Nucleus accumbens (tissue), 56 donors: Measurements from ENCODE around the gene GNB5.
"Not testable (repeated sequence)": the region's sequence is repeated elsewhere in the genome, so short reads cannot be mapped to it uniquely, and the experiment has no call there.

Experiments
- DNase-seq, 56 donors: peaks; one replicate each; lab custom pipeline; 2025; lab: John Stamatoyannopoulos, UW

The GNB5 gene

DNA sequence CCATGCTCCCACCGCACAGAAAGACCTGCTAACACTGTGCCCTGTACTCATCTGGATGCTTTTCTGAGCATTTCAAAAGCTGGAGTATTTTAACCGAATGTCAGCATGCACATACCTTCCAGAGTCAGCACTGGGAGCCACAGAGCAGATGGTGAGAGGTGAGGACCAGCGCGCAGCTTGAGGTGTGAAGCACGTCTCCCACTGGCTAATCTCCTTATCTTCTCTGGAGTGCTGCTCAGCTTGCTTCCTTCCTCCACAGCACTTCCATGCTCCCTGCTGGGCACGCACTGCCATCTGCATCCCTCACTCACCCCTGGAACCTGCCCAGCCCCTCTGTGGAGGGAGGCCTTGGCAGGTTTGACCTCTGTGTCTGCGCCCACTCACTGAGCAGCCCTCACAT is at the start of gene GNB5:
Gene GNB5, minus strand, starts transcription at position 186 of the 400 bp plus-strand sequence. CDS start 6,716 bp downstream, outside the sequence.
- DNase-seq: no peak

DNA sequence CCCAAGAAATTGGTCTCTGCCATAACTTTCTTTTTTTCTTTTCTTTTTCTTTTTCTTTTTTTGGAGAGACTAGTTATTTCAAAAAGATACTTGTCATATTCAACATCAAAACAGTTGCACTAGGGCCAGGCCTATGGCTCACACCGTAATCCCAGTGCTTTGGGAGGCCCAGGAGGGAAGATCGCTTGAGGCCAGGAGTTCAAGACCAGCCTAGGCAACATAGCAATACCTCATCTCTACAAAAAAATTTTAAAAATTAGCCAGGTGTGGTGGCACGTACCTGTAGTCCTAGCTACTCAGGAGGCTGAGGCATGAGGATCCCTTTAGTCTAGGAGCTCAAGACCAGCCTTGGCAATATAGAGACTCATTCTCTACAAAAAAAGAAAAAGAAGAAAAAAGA is 49.0 kb upstream of the GNB5 start:
- no peak for DNase-seq

DNA sequence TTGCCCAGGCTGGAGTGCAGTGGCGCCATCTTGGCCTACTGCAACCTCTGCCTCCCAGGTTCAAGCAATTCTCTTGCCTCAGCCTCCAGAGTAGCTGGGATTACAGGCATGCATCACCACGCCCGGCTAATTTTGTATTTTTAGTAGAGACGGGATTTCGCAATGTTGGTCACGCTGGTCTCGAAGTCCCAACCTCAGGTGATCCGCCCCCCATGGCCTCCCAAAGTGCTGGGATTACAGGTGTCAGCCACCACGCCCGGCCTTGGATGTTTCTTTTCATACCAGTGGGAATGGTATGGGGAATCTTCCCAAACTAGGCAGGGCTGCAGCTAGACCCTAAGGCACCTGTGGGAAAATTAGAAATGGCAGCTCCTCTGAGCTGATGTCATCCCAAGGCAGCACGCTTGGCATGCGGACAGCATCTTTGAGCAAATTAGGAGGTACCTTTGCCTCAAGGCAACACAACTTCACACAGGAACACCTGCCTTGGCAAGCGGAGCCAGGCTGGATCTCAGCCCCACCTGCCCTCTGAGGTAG is 47.9 kb upstream of the GNB5 start:
- not testable (repeated sequence) for DNase-seq

DNA sequence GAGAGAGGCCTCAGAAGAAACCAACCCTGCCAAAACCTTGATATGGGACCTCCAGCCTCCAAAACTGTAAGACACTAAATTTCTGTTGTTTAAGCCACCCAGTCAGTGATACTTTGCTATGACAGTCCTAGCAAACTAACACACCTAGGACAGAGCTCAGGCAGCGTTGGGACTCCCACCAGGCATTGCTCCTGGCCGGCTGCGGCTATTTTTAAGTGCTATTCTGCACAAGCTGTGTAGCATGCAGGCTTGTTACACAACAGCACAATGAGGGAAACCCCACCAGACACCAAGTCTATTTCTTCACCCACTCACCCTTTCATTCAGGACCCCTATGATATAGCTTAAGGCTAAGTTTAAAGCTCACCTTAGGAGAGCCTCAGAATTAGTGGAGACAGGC is 47.0 kb upstream of the GNB5 start:
- DNase-seq: no peak

DNA sequence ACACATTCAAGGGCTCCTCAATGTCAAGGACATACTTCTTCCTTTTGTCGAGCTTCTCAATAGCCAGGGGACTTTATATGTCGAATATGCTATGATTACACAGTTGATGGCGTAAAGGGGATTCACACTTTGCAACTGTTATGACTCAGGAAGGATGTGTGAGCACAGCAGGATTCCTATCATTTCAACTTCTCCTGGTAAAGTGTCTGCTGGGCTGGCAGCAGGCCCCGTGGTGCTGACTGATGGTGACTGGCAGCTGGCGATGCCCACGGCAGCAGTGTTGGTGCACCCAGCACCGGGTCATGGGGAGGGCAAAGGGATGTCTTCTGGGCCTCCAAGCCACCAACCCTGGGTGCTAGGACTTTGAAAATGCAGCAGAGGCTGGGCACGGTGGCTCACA is 44.8 kb upstream of the GNB5 start:
- no peak for DNase-seq

DNA sequence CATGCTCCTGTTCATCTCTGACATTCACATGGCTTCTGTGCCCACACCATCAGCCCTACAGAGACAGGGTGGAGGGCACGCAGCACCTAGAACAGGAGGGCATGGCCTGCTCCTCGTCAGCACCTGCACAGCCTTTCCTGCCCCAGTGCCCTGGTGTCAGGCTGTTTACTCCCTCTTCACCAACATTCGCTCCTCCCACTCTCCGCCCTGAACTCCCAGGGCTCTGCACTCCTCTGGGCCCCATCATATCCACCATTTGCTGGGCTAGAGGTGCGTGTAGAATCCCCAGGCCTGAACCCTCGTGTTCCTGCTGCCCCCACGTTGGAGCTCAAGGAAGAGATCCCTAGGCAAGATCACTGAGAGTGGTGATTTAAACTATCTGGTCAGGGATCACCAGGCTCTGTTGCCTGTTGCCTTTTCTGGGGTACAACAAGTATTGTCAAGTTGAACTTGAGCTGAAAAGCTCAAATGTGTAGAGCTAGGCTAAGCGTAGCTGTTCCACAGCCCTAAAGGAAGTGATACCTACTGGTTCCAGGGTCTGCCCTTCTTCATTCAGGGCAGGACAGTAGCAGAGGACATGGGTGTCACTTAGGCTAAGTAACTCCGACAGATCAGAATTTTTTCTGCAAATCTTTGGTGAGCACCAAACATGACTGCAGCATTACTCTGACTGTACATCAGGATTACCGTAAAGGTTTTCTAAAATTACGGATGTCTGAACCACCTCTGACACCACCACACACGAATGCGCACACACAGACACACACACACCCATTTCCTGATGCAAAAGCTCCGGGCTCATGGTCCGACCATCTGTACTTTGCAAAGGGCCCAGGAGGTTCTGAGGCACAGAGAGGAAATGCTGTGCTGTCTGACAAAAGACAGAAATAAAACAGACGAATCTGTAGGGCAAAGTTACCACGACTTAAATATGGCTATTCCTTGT is 43.7 kb upstream of the GNB5 start:
- no peak for DNase-seq

DNA sequence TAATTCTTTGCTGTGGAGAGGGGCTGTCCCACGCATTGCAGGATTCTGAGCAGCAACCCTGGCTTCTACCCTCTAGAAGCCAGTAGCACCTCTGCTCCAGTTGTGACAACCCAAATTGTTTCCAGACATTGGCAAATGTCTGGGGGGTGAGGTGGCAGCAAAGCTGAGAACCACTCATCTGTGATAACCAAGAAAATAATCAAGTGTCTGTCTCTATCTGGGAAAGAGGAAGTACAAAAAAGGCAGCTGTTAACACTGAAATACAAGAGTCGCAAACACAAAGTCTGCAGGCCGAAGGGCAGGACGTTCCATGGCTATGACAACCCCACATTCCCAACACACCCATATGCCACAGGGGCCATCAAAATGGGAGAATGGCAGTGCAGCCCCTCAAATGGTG is 42.2 kb upstream of the GNB5 start:
- DNase-seq: no peak

DNA sequence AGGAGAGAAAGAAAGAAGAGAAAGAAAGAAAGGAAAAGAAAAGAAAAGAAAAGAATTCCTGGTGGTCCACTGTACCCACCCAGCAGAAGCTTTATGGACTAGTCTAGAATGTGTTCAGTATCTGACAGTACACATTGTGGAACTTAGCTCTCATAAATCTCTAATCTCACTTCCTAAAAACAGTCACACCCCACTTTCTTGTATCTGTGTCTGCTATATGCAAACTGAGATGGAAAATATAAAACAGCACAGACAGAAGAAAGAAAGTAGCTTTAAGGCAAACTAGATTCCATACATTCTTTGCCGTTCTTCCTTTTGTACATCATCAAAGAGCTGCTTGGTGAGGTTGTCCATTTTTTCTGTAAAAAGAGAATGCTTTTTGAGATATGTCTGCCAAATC is 41.1 kb upstream of the GNB5 start:
- DNase-seq: no peak

DNA sequence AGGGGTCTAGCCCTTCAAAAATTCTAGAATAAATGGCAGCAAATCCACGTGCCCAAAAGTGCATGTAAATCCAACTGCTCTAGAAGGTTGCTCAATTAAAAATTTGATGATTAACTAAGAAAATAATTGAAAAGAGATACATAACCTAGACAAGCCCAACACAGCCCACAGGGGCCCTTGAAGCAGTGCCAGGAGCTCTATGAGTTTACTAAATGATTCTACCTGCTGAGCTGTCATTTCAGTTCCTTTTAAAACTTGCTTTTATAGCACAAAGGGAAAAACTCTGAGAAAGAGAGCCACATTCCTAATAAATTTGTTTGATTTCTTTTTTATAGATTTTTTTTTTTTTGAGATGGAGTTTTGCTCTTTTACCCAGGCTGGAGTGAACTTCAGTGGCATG is 38.9 kb upstream of the GNB5 start:
- no peak for DNase-seq

DNA sequence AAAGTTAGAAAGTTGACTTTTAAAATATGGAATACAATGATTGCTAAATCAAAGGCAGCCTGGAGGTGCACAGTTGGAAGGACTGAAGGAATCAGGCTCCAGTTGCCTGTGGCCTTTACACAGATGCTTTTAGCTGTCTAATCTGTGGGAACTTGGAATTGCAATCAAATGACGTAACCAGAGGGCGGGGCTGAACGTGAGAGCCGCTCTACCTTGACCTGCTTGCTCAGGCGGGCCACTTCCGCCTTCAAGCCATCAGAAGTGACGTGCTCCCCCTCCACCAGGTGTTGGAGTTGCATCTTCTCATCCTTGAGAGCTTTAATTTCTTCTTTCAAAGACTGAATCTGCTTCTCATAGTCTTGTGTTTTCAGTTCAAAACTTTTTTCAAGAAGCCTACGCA is 37.7 kb upstream of the GNB5 start:
- DNase-seq: no peak

DNA sequence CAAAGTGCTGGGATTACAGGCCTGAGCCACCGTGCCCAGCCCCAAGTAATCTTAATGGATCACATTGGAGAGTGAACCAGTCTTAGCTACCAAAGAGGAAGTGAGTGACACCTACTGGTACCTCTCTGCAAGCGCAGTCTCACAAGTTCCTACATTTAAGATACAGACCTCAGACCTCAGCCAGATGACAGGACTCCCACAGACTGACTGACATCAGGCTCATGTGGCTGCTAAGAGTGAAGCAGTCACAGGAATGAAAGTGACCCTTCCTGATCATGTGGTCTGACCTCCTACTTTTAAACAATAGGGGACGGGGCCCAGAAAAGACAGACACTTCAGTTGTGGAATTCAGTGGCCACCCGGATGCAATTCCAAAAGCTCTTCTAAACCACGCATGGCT is 36.3 kb upstream of the GNB5 start:
- DNase-seq: peak in 39 of 56 donors; percentile 1 to 80 (median 25)

DNA sequence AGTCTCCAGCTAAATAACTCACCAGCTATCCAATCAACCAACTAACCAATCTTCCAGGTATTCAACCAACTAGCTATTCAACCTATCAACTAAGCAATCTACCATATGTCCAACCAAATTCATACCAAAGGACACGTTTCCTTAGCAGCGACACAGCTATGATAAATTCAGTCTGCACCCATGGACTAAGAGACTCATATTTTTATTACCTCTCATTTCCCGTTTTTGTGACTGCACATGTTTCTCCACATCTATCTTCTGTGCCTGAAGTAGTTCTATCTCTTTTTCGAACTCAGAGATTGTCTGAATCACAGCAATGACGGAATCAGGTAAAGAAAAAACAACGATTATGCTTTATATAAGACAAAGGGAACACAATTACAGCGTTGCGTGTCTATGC is 34.0 kb upstream of the GNB5 start:
- DNase-seq: no peak

DNA sequence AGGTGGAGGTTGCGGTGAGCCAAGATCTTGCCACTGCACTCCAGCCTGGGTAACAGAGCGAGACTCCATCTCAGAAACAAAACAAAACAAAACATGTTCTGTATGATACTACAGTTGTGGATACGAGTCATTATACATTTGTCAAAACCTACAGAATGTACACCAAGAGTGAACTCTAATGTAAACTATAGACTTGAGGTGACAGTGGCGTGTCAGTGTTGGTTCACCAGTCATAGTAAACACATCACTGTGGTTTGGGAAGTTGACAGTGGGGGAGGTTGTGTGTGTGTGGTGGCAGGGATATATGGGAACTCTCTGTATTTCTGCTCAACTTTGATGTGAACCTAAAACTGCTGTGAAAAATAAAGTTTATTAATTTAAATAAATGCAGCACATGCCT is 33.0 kb upstream of the GNB5 start:
- no peak for DNase-seq

DNA sequence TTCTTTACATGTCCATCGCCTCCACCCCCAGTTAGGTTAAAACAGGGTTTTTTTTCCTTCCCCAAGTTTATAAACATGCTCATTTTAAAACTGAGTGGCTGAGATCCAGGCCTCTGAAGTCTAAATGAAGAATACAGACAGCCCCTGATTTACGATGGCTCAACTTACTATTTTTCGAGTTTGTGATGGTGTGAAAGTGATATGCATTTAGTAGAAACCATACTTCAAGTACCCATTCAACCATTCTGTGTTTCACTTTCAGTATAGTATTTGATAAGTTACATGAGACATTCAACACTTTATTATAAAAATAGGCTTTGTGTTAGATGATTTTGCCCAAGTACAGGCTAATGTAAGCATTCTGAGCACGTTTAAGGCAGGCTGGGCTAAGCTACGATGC is 30.5 kb upstream of the GNB5 start:
- DNase-seq: no peak

DNA sequence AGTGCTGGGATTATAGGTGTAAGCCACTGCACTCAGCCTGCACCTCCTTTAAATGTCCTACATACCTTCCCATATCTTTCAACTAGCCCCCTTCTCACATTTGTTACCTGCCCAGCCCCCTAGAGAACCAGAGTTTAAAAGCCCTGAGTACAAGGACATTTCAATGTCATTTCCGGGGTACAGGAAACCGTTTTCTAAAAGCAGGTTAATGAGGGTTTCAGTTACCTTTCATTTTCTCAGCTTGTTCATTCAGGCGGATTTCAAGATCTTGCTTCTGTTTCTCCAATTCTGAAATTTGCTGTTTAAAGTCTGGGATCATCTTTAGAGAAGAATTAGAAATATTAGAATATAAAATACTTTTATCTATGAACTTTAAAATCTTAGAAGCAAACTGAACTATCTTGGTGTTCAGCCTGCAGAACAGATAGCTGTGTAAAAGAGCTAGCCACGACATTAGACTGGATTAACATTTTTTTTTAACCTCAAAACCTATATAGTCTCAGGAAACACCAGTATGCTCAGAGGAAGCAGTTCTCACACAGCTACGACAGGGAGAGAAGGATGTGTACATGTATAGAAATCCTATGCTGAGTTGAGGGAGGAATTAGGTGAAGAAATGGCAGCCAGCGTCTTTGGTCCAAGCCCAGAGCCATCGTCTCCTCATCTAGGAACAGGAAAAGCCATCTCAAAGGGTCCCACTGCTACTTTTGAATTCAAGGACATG is 29.9 kb upstream of the GNB5 start:
- DNase-seq: no peak

DNA sequence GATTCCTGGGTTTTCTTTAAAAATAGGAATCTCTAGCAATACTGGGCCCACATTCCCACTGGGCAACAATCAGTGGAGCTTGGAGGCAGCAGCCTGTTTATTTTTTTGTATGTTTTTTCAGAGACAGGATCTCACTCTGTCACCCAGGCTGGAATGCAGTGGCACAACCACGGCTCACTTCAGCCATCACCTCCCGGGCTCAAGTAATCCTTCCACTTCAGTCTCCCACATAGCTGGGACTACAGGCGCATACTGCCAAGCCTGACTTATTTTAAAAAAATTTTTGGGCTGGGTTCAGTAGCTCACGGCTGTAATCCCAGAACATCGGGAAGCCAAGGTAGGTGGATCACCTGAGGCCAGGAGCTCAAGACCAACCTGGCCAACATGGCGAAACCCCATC is 29.1 kb upstream of the GNB5 start:
- no peak for DNase-seq

DNA sequence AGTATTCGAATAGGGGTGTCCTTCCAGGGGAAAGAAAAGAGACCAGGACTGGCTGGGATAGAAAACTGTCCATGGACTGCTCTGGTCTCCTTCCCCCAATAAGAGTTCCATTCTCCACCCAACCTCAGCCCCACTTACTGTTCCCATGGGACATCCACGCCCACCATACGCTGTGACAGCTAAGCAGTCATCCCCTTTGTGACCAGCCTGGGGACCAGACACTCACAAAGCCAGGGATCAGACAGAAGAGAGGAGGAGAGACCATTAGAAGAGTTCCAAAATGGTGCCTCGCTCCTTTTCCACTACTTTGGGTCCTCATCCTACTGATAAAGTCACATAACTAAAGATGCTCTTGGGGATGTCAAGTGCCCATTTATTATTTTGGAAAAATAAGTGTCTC is 27.6 kb upstream of the GNB5 start:
- DNase-seq: no peak

DNA sequence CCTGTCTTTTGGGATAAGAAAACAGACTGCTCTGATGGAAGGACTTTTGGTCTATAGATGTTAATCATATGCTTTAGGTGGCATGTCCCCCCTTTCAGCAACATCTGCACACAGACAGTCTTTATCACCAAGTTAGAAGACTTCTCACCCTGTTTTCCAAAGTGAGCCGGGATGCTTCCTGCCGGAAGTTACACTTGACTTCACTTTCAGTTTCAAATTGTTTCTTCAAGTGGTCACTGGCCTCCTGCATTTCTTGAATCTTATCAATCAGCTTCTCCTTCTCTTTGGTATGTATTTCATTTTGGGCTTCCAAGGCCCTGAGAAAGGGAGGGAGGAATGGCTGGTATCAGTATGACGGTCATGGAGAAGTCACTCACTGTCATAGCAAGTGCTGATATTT is 27.2 kb upstream of the GNB5 start:
- DNase-seq: no peak

DNA sequence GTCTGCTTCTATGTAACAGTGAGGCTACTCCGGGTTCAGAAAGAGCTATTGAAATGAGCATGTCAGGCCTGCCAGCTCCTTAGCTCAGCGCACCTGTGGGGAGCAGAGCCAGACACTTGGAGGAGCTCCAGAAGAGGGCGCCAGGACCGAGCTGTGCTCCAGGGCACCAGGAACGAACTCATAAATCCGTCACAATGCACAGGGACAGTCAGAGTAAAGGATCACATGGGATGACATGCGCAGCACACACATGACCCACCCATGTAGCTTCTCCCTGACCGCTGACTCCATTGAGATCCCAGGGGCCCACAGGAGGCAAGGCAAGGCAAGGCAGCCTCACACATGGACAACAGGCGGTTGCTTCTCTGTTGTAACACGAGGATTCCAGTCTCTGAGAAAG is 26.0 kb upstream of the GNB5 start:
- DNase-seq: no peak

DNA sequence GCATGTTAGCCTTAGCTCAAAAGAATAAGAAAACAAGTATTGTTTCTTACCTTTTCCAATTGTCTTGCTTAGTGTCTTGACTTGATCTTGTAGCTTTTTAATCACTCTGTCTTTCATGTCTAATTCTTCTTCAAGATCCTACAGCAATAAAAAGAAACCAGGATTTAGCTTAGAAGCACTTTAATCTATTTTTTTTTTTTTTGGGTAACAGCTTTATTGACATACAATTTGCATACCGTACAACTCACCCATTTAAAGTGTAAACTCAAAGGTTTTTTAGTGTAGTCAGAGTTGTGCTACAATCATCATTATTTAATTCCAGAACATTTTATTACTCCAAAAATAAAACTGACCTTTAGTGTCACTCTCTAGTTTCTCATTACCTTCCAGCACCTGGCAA is 23.4 kb upstream of the GNB5 start:
- no peak for DNase-seq

DNA sequence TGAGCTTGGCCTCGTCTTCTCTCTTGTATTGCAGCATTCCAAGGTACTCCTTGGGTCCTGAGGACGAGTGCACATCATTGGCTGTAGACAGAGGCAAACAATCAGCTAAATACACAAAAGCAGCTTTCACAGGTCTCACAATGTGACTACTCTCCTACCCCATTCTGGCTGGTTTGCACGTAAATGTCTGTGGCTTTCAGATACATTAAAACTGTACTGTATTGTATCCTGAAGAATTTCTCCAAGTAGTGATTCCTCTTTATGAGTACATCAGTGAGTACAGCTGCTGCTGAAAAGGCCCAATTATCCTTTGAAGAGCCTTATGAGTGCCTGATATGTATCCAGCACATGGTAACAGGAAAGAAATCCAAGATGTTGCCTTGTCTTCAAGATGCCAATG is 22.0 kb upstream of the GNB5 start:
- no peak for DNase-seq
